ENCODE data around the gene ANKRD29. TPM values are rescaled to one million over a fixed set of nuclear protein-coding genes. Genes with fewer than 3 reads are reported as not detected.

ANKRD29 gene
- total RNA-seq (10 to 100 TPM in 5 of 9 donors, 1 to 10 TPM in 4; 5.8 to 24.9 (median 10.4) TPM), polyA plus RNA-seq (10 to 100 TPM in 1 of 3 donors, 1 to 10 TPM in 2; 5.3 to 20.9 (median 7.6) TPM)
- long read RNA-seq, donor 1, partial matches to known transcripts, result 0 of 3 reads
- long read RNA-seq, donor 1, other reads (novel, unspliced or antisense), result 0 of 3 reads
- long read RNA-seq, donor 2, partial matches to known transcripts, result 0 of 1 reads
- long read RNA-seq, donor 2, other reads (novel, unspliced or antisense), result 0 of 1 reads
- long read RNA-seq, donor 3, partial matches to known transcripts, result 0 of 2 reads
- long read RNA-seq, donor 3, other reads (novel, unspliced or antisense), result 0 of 2 reads
- long read RNA-seq, donor 4, partial matches to known transcripts, result 9 of 15 reads
- long read RNA-seq, donor 4, other reads (novel, unspliced or antisense), result 5 of 15 reads
- long read RNA-seq, donor 5, partial matches to known transcripts, result 11 of 22 reads
- long read RNA-seq, donor 5, other reads (novel, unspliced or antisense), result 9 of 22 reads
- long read RNA-seq, donor 6, partial matches to known transcripts, result 6 of 9 reads
- long read RNA-seq, donor 6, other reads (novel, unspliced or antisense), result 3 of 9 reads
- long read RNA-seq, donor 7, partial matches to known transcripts, result 0 of 1 reads
- long read RNA-seq, donor 7, other reads (novel, unspliced or antisense), result 0 of 1 reads
- long read RNA-seq, donor 8, result 0 reads
- long read RNA-seq, donor 9, partial matches to known transcripts, result 0 of 1 reads
- long read RNA-seq, donor 9, other reads (novel, unspliced or antisense), result 0 of 1 reads
- long read RNA-seq, donor 10, result 0 reads

- DNase-seq, result peak in 6 of 7 donors; percentile 15 to 36 (median 22)
- Histone ChIP-seq H3K4me3 (peak within 1 kb of the TSS in 2 of 4 donors; percentile 34 to 57), H3K9me3 (replicated peaks in 1 of 3) (no peaks in the 10 kb centered on the region), H3K27ac (no peak within 1 kb of the TSS), H3K36me3 (replicated peaks in 1 of 2) (no peaks in the 10 kb centered on the region), H3K4me1 (replicated peaks in 1 of 2) (peaks cover 8 to 9% of the 10 kb centered on the region in 2 donors), H3K27me3 (peaks cover 12% of the 10 kb centered on the region)
- TF ChIP-seq CTCF (IDR thresholded peaks at IDR 0.05) (no peak), POLR2A (IDR thresholded peaks at IDR 0.05) (no peak)
- intact Hi-C loops (cut with DNase I), result no loop called here
- 2 to 4% (median 3%) methylated on average over 10 to 84 of the region's 86 CpGs for WGBS, 4 donors
These were observed at the start of gene ANKRD29 for GRCh38 chr18:23662309-23663263. Gene ANKRD29, minus strand, starts transcription at chr18:23662911. Its CDS starts 181 bp downstream, at chr18:23662730.

GRCh38 chr18:23712445-23712844, 49.7 kb upstream of the ANKRD29 start:
- intact Hi-C loops (cut with DNase I), result no loop called here
- no peak for DNase-seq
- Histone ChIP-seq H3K4me3 (no peak overlapping the region), H3K4me1 (replicated peaks in 1 of 2) (no peaks in the 10 kb centered on the region), H3K27me3 (no peaks in the 10 kb centered on the region), H3K9me3 (replicated peaks in 1 of 3) (no peaks in the 10 kb centered on the region), H3K27ac (no peak overlapping the region), H3K36me3 (replicated peaks in 1 of 2) (no peaks in the 10 kb centered on the region)
- WGBS, 4 donors, result 62 to 79% (median 74%) methylated on average over 3 of the region's 3 CpGs
- TF ChIP-seq POLR2A (IDR thresholded peaks at IDR 0.05) (no peak), CTCF (IDR thresholded peaks at IDR 0.05) (no peak)

GRCh38 chr18:23711426-23711825, 48.7 kb upstream of the ANKRD29 start:
- H3K36me3 ChIP-seq (replicated peaks in 1 of 2), result no peaks in the 10 kb centered on the region
- no peaks in the 10 kb centered on the region for H3K9me3 ChIP-seq (replicated peaks in 1 of 3)
- DNase-seq, result no peak
- H3K4me3 ChIP-seq, result no peak overlapping the region
- TF ChIP-seq CTCF (IDR thresholded peaks at IDR 0.05), result no peak
- intact Hi-C loops (cut with DNase I), result no loop called here
- H3K27ac ChIP-seq, result no peak overlapping the region
- no peaks in the 10 kb centered on the region for H3K27me3 ChIP-seq
- WGBS, 4 donors, result 75 to 89% (median 82%) methylated on average over 1 of the region's 1 CpG
- H3K4me1 ChIP-seq (replicated peaks in 1 of 2), result no peaks in the 10 kb centered on the region

Measured in adrenal gland (tissue), 19 donors.